H1 (cell line): ENCODE results near the gene SLC35F3. TPM values are rescaled to one million over a fixed set of nuclear protein-coding genes. Genes with fewer than 3 reads are reported as not detected.

Experiments used
- CTCF ChIA-PET: fragments of 300-600 bp; sonication (Branson Sonifier 250); formaldehyde crosslinking; loops from one replicate; lab custom pipeline; 2021; ENCODE audit not compliant: partially characterized antibody; lab: Charles Lee
- POLR2A ChIA-PET: fragments of 300-600 bp; sonication (Branson Sonifier 250); formaldehyde crosslinking; loops from one replicate; lab custom pipeline; 2021; ENCODE audit warnings: inconsistent platforms; ENCODE audit not compliant: partially characterized antibody; lab: Charles Lee
- DNase-seq, 2 experiments: peaks; one replicate each; pipeline versions ENCODE4 v3.0.0 to v3.0.0-alpha.2; 2010 to 2022; ENCODE audit warnings: low spot score in 2 of 2, low read depth in 1 of 2, mixed read lengths in 1 of 2
- FAIRE-seq: peaks from 2 replicates; lab custom pipeline; 2011; peaks lifted over from hg19 to GRCh38; lab: Jason Lieb, UNC
- H2AFZ ChIP-seq: 2 replicates; pipeline ENCODE4 v1.8.1; 2012; ENCODE audit warnings: low read length, inconsistent platforms
- H2AK5ac ChIP-seq: 2 replicates; pipeline ENCODE4 v1.6.1; 2013; ENCODE audit warnings: low read depth, low read length
- H2BK120ac ChIP-seq: replicated peaks from 2 replicates; pipeline ENCODE3; 2013; ENCODE audit warnings: low read depth, low read length, inconsistent platforms
- H2BK12ac ChIP-seq: 2 replicates; pipeline ENCODE4 v1.6.1; 2013; ENCODE audit warnings: low read depth, low read length
- H2BK15ac ChIP-seq: 2 replicates; pipeline ENCODE4 v1.6.1; 2013; ENCODE audit warnings: low read length
- H2BK20ac ChIP-seq: 2 replicates; pipeline ENCODE4 v1.6.1; 2013; ENCODE audit warnings: low read length
- H2BK5ac ChIP-seq: 2 replicates; pipeline ENCODE4 v1.6.1; 2013; ENCODE audit warnings: low read depth, low read length
- H3K14ac ChIP-seq: 2 replicates; pipeline ENCODE4 v1.6.1; 2013; ENCODE audit warnings: inconsistent platforms; ENCODE audit not compliant: insufficient read length
- H3K18ac ChIP-seq: 2 replicates; pipeline ENCODE4 v1.6.1; 2013; ENCODE audit warnings: low read length; ENCODE audit errors: extremely low read depth
- H3K23ac ChIP-seq: 2 replicates; pipeline ENCODE4 v1.6.1; 2013; ENCODE audit warnings: inconsistent platforms; ENCODE audit not compliant: insufficient read length
- H3K23me2 ChIP-seq: 2 replicates; pipeline ENCODE4 v1.6.1; 2013; ENCODE audit warnings: low read depth, low read length
- H3K27ac ChIP-seq: 2 replicates; pipeline ENCODE4 v1.6.1; 2011; ENCODE audit warnings: low read depth, low read length, inconsistent platforms
- H3K27me3 ChIP-seq, 4 experiments: replicated peaks in 1 of 4; 1 replicate in 1 of 4; 2 replicates in 3 of 4; pipeline versions ENCODE4 v1.6.1 to v1.8.1; 2011 to 2013; ENCODE audit warnings: low read length in 3 of 4, mild to moderate bottlenecking in 3 of 4, inconsistent platforms in 2 of 4, mixed read lengths in 2 of 4, moderate library complexity in 1 of 4; ENCODE audit not compliant: control insufficient read depth in 3 of 4, insufficient read depth in 3 of 4; ENCODE audit errors: extremely low read depth in 1 of 4
- H3K36me3 ChIP-seq, 4 experiments: 2 replicates each; pipeline versions ENCODE4 v1.6.1 to v1.8.1; 2011 to 2013; ENCODE audit warnings: mild to moderate bottlenecking in 4 of 4, low read length in 3 of 4, moderate library complexity in 2 of 4, control low read depth in 1 of 4, inconsistent platforms in 1 of 4; ENCODE audit not compliant: insufficient read depth in 4 of 4, control insufficient read depth in 2 of 4
- H3K4ac ChIP-seq: replicated peaks from 2 replicates; pipeline ENCODE3; 2013; ENCODE audit warnings: low read length, low read depth, mixed read lengths, inconsistent platforms; ENCODE audit not compliant: insufficient read length
- H3K4me1 ChIP-seq, 4 experiments: replicated peaks in 1 of 4; 1 replicate in 1 of 4; 2 replicates in 3 of 4; pipeline versions ENCODE4 v1.6.1 to v1.8.1; 2011 to 2013; ENCODE audit warnings: low read length in 3 of 4, inconsistent platforms in 2 of 4, mixed read lengths in 1 of 4; ENCODE audit not compliant: insufficient read depth in 4 of 4, control insufficient read depth in 3 of 4
- H3K4me2 ChIP-seq, 2 experiments: 2 replicates each; pipeline versions ENCODE4 v1.6.1 to v1.8.1; 2011 to 2013; ENCODE audit warnings: low read depth in 2 of 2, low read length in 2 of 2, control low read depth in 1 of 2, inconsistent platforms in 1 of 2, mild to moderate bottlenecking in 1 of 2; ENCODE audit not compliant: insufficient read depth in 1 of 2
- H3K4me3 ChIP-seq, 4 experiments: fragments of 200-600, 300-600 bp in 1 of 4; sonication (generic), shearing (Covaris generic), sonication (Bioruptor Twin) in 1 of 4; 2 replicates each; pipeline versions ENCODE4 v1.5.1 to v1.8.1; 2011 to 2016; ENCODE audit warnings: low read length in 4 of 4, low read depth in 3 of 4, control low read depth in 2 of 4, inconsistent platforms in 2 of 4, mild to moderate bottlenecking in 2 of 4, mixed read lengths in 1 of 4, moderate library complexity in 1 of 4; ENCODE audit not compliant: insufficient read depth in 2 of 4; ENCODE audit errors: extremely low read depth in 1 of 4
- H3K56ac ChIP-seq: replicated peaks from 2 replicates; pipeline ENCODE3; 2013; ENCODE audit warnings: low read depth, mild to moderate bottlenecking, mixed read lengths, low read length, inconsistent platforms; ENCODE audit not compliant: insufficient read length
- H3K79me1 ChIP-seq: 2 replicates; pipeline ENCODE4 v1.6.1; 2013; ENCODE audit warnings: low read depth, low read length, control low read depth
- H3K79me2 ChIP-seq, 2 experiments: 2 replicates each; pipeline versions ENCODE4 v1.6.1 to v1.8.1; 2012 to 2013; ENCODE audit warnings: low read length in 2 of 2, mild to moderate bottlenecking in 2 of 2, inconsistent platforms in 1 of 2; ENCODE audit not compliant: insufficient read depth in 2 of 2, control insufficient read depth in 1 of 2
- H3K9ac ChIP-seq, 4 experiments: replicated peaks in 1 of 4; 1 replicate in 1 of 4; 2 replicates in 3 of 4; pipeline versions ENCODE4 v1.6.1 to v1.8.1; 2011 to 2013; ENCODE audit warnings: low read depth in 3 of 4, low read length in 3 of 4, control low read depth in 2 of 4, mild to moderate bottlenecking in 2 of 4, moderate library complexity in 2 of 4, inconsistent platforms in 1 of 4; ENCODE audit errors: extremely low read depth in 1 of 4
- H3K9me3 ChIP-seq, 2 experiments: 2 replicates each; pipeline versions ENCODE4 v1.6.1 to v1.8.1; 2012 to 2013; ENCODE audit warnings: mild to moderate bottlenecking in 2 of 2, moderate library complexity in 2 of 2, control low read depth in 1 of 2, inconsistent platforms in 1 of 2, low read depth in 1 of 2, low read length in 1 of 2, mixed read lengths in 1 of 2; ENCODE audit not compliant: insufficient read depth in 2 of 2
- H4K20me1 ChIP-seq, 2 experiments: replicated peaks in 1 of 2; 2 replicates each; pipeline versions ENCODE3 to v1.8.1; 2011 to 2013; ENCODE audit warnings: inconsistent platforms in 2 of 2, low read length in 2 of 2, mild to moderate bottlenecking in 1 of 2; ENCODE audit not compliant: insufficient read depth in 2 of 2, control insufficient read depth in 1 of 2
- H4K5ac ChIP-seq: 2 replicates; pipeline ENCODE4 v1.6.1; 2013; ENCODE audit warnings: low read length, low read depth, mixed read lengths, inconsistent platforms; ENCODE audit not compliant: insufficient read length
- H4K8ac ChIP-seq: 2 replicates; pipeline ENCODE4 v1.8.0; 2013; ENCODE audit warnings: mild to moderate bottlenecking, moderate library complexity, low read length, inconsistent platforms; ENCODE audit not compliant: insufficient read depth; ENCODE audit errors: extremely low read depth
- H4K91ac ChIP-seq: replicated peaks from 2 replicates; pipeline ENCODE3; 2013; ENCODE audit warnings: low read length, mixed read lengths, inconsistent platforms; ENCODE audit not compliant: insufficient read length
- ATF3 ChIP-seq: IDR thresholded peaks from 2 replicates; pipeline ENCODE4 v1.6.1; 2011; ENCODE audit warnings: low read depth, mild to moderate bottlenecking, low read length; ENCODE audit not compliant: insufficient read depth
- CBX5 ChIP-seq: fragments of 300-800, 300-1000 bp; sonication (generic); IDR thresholded peaks from 2 replicates; pipeline ENCODE4 v1.7.1; 2016; ENCODE audit warnings: antibody characterized with exemption, low read length, low read depth
- EGR1 ChIP-seq: IDR thresholded peaks from 2 replicates; pipeline ENCODE4 v1.6.1; 2011; ENCODE audit warnings: low read depth, low read length, borderline replicate concordance
- PHF8 ChIP-seq: fragments of 200-600 bp; sonication (generic); conservative IDR thresholded peaks from 2 replicates; pipeline ENCODE4 v1.7.1; 2012; ENCODE audit warnings: low read depth, mild to moderate bottlenecking, inconsistent platforms, low read length, moderate library complexity
- POU5F1 ChIP-seq: IDR thresholded peaks from 2 replicates; pipeline ENCODE4 v1.6.1; 2011; ENCODE audit warnings: low read depth, mild to moderate bottlenecking, low read length, moderate library complexity
- RFX5 ChIP-seq: IDR thresholded peaks from 2 replicates; pipeline ENCODE4 v1.6.1; 2011; ENCODE audit warnings: low read depth, low read length, improper control_type of control experiment, borderline replicate concordance
- SIN3A ChIP-seq, 2 experiments: IDR thresholded peaks in 1 of 2; conservative IDR thresholded peaks in 1 of 2; 2 replicates each; pipeline ENCODE4 v1.6.1; 2011 to 2012; ENCODE audit warnings: low read length in 2 of 2, improper control_type of control experiment in 1 of 2, low read depth in 1 of 2, mild to moderate bottlenecking in 1 of 2
- SP1 ChIP-seq: IDR thresholded peaks from 2 replicates; pipeline ENCODE4 v1.6.1; 2011; ENCODE audit warnings: low read depth, low read length
- SUZ12 ChIP-seq: fragments of 200-600 bp; sonication (generic); IDR thresholded peaks from 2 replicates; pipeline ENCODE4 v1.6.1; 2012; ENCODE audit warnings: mild to moderate bottlenecking, inconsistent platforms, low read length, moderate library complexity, mixed read lengths
- TBP ChIP-seq: IDR thresholded peaks from 2 replicates; pipeline ENCODE4 v1.6.1; 2011; ENCODE audit warnings: low read depth, low read length, improper control_type of control experiment
- TEAD4 ChIP-seq: IDR thresholded peaks from 2 replicates; pipeline ENCODE4 v1.6.1; 2012; ENCODE audit warnings: low read depth, low read length, inconsistent platforms, mixed read lengths
- ZNF274 ChIP-seq: IDR thresholded peaks from 2 replicates; pipeline ENCODE4 v1.7.0; 2012; ENCODE audit warnings: low read length, borderline replicate concordance; ENCODE audit errors: extremely low read depth
- WGBS, 2 experiments: shearing (Covaris generic) in 1 of 2; methylation state at CpG; one replicate each; pipeline versions ENCODE4 v1.1.6 to v1.1.7; 2013 to 2015; ENCODE audit warnings: low lambda C conversion rate in 2 of 2, mixed read lengths in 2 of 2, inconsistent platforms in 1 of 2, low coverage in 1 of 2, missing lambda C conversion rate in 1 of 2; ENCODE audit not compliant: insufficient replicate concordance in 2 of 2, insufficient coverage in 1 of 2, insufficient read length in 1 of 2; ENCODE audit errors: extremely low coverage in 1 of 2, missing lambda C conversion rate in 1 of 2; 5-methylcytosine and 5-hydroxymethylcytosine counted together
- polyA plus RNA-seq, 7 experiments: library from polyadenylated mRNA; depleted of rRNA in 3 of 7; stranded (reverse) in 5 of 7; unstranded in 2 of 7; fragments of >200 nt in 5 of 7; fragments of 200-250 nt in 2 of 7; gene quantifications; 1 replicate in 5 of 7; 2 replicates in 1 of 7; 4 replicates in 1 of 7; pipeline versions ENCODE4 v1.2.1 to v1.2.3, GENCODE V29; 2011 to 2013; ENCODE audit warnings: missing spikeins in 2 of 7, mixed read lengths in 2 of 7
- total RNA-seq: library from RNA; stranded (reverse); fragmentation: NEBNext Ultra II Directional; extraction: Animal tissue kit (Norgen Biotek cat#: 25700); gene quantifications from 2 replicates; pipeline ENCODE4 v1.2.1, GENCODE V29; 2021

The SLC35F3 gene
- total and polyA plus RNA-seq, 2 of the 8 experiments (the other 6 are each of a cell fraction or from before 2014, with no cell fraction given) = 0.78 to 1.2 TPM

GRCh38 chr1:234340528-234340927 is 436.1 kb downstream of the SLC35F3 start:
- H3K4ac ChIP-seq = no peak overlapping the region
- H3K9ac ChIP-seq = no peak overlapping the region
- no peak overlapping the region for H2BK120ac ChIP-seq
- no peak for DNase-seq
- H3K27ac ChIP-seq = no peak overlapping the region
- H3K23me2 ChIP-seq = no peaks in the 10 kb centered on the region
- no peak overlapping the region for H3K18ac ChIP-seq
- H3K27me3 ChIP-seq = no peaks in the 10 kb centered on the region
- no peak overlapping the region for H4K8ac ChIP-seq
- H3K23ac ChIP-seq = no peak overlapping the region
- H3K4me1 ChIP-seq = no peaks in the 10 kb centered on the region
- H2AFZ ChIP-seq = no peak overlapping the region
- no peak overlapping the region for H2BK20ac ChIP-seq
- H4K5ac ChIP-seq = no peak overlapping the region
- no peaks in the 10 kb centered on the region for H4K20me1 ChIP-seq
- no peaks in the 10 kb centered on the region for H3K79me2 ChIP-seq
- no peak overlapping the region for H2BK5ac ChIP-seq
- H3K9me3 ChIP-seq = peaks cover 7 to 15% of the 10 kb centered on the region in 2 experiments; a peak in 3 of 4 replicates
- POLR2A ChIA-PET = no interaction called here
- H2BK12ac ChIP-seq = no peak overlapping the region
- no peak for FAIRE-seq
- no peak overlapping the region for H3K14ac ChIP-seq
- H3K4me2 ChIP-seq = no peak overlapping the region
- 87% methylated on average over 2 of the region's 2 CpGs; no CpG with 5 or more reads in 1 of the 2 experiments for WGBS, 2 experiments
- H2BK15ac ChIP-seq = no peak overlapping the region
- CTCF ChIA-PET = interaction anchor here (1.2 to 1.6 kb wide), 2 partner anchors 13 to 128 kb away, joined by 4 to 9 read pairs; no protein-coding TSS in a partner anchor
- H3K4me3 ChIP-seq = no peak overlapping the region
- no peak overlapping the region for H4K91ac ChIP-seq
- no peak overlapping the region for H3K56ac ChIP-seq
- no peak overlapping the region for H2AK5ac ChIP-seq
- no peaks in the 10 kb centered on the region for H3K79me1 ChIP-seq
- no peaks in the 10 kb centered on the region for H3K36me3 ChIP-seq
- no peak for TF ChIP-seq CBX5
- TF ChIP-seq EGR1 = no peak
- TF ChIP-seq POU5F1 = no peak
- no peak for TF ChIP-seq ATF3
- no peak for TF ChIP-seq SIN3A (conservative IDR thresholded peaks at IDR 0.05 in 1 of 2, IDR thresholded peaks at IDR 0.05 in 1 of 2; ENCODE audit: low read depth in 1 of 2, low read length in 2 of 2)
- TF ChIP-seq ZNF274 = no peak
- no peak for TF ChIP-seq SUZ12
- no peak for TF ChIP-seq SP1
- TF ChIP-seq TBP = no peak
- no peak for TF ChIP-seq RFX5
- no peak for TF ChIP-seq TEAD4
- no peak for TF ChIP-seq PHF8
